Measurements from ENCODE around the gene P2RY11. TPM values are rescaled to one million over a fixed set of nuclear protein-coding genes. Genes with fewer than 3 reads are reported as not detected.
A peak's percentile ranks its signal among the peaks of the same experiment; 100 is the strongest.

The P2RY11 gene
- total and polyA plus RNA-seq, 2 experiments from 2014 or later = 4.0 to 4.3 TPM

Small RNA genes within 50 kb of the gene (small RNA-seq; reads per million reads assigned to genes)
- gene SNORD105 (ENCODE audit: low replicate concordance) (21.5 reads per million, percentile 98 among the genes with 10 or more reads in this experiment), gene SNORD105B (ENCODE audit: low replicate concordance) (4,605 reads per million, percentile 100 among the genes with 10 or more reads in this experiment)

Other genes starting within 250 kb of the P2RY11 start
- 117 and 125 TPM in 2 replicates for gene OLFM2, start 175.2 kb upstream of the P2RY11 start, total RNA-seq (2014; rRNA removed; shearing (Covaris generic))
- 58.1 and 62.1 TPM in 2 replicates for gene OLFM2, start 175.2 kb upstream of the P2RY11 start, polyA plus RNA-seq (2016; fragmentation: Nextera tagmentation; extraction: Ambion mirVana)
- 1.0 and 1.3 TPM in 2 replicates for gene COL5A3, start 101.2 kb upstream of the P2RY11 start, total RNA-seq (2014; rRNA removed; shearing (Covaris generic))
- 0.89 and 1.2 TPM in 2 replicates for gene COL5A3, start 101.2 kb upstream of the P2RY11 start, polyA plus RNA-seq (2016; fragmentation: Nextera tagmentation; extraction: Ambion mirVana)
- gene RDH8, start 98.2 kb upstream of the P2RY11 start, total RNA-seq (2014; rRNA removed; shearing (Covaris generic)) = not detected in 2 replicates
- not detected in 2 replicates for gene RDH8, start 98.2 kb upstream of the P2RY11 start, polyA plus RNA-seq (2016; fragmentation: Nextera tagmentation; extraction: Ambion mirVana)
- 21.9 and 31.7 TPM in 2 replicates for gene SHFL, start 25.4 kb upstream of the P2RY11 start, total RNA-seq (2014; rRNA removed; shearing (Covaris generic))
- 32.1 and 33.6 TPM in 2 replicates for gene SHFL, start 25.4 kb upstream of the P2RY11 start, polyA plus RNA-seq (2016; fragmentation: Nextera tagmentation; extraction: Ambion mirVana)
- not detected in 2 replicates for gene ANGPTL6, start 9.0 kb upstream of the P2RY11 start, total RNA-seq (2014; rRNA removed; shearing (Covaris generic))
- 0.17 TPM in 1 of 2 replicates, not detected in the other for gene ANGPTL6, start 9.0 kb upstream of the P2RY11 start, polyA plus RNA-seq (2016; fragmentation: Nextera tagmentation; extraction: Ambion mirVana)
- 56.5 and 71.8 TPM in 2 replicates for gene PPAN, start 5.3 kb upstream of the P2RY11 start, total RNA-seq (2014; rRNA removed; shearing (Covaris generic))
- gene PPAN, start 5.3 kb upstream of the P2RY11 start, polyA plus RNA-seq (2016; fragmentation: Nextera tagmentation; extraction: Ambion mirVana) = 76.9 and 81.9 TPM in 2 replicates
- 299 and 328 TPM in 2 replicates for gene EIF3G, start 8.2 kb downstream of the P2RY11 start, total RNA-seq (2014; rRNA removed; shearing (Covaris generic))
- gene EIF3G, start 8.2 kb downstream of the P2RY11 start, polyA plus RNA-seq (2016; fragmentation: Nextera tagmentation; extraction: Ambion mirVana) = 238 and 244 TPM in 2 replicates
- 224 and 238 TPM in 2 replicates for gene DNMT1, start 83.3 kb downstream of the P2RY11 start, total RNA-seq (2014; rRNA removed; shearing (Covaris generic))
- gene DNMT1, start 83.3 kb downstream of the P2RY11 start, polyA plus RNA-seq (2016; fragmentation: Nextera tagmentation; extraction: Ambion mirVana) = 589 and 593 TPM in 2 replicates
- 13.2 and 13.9 TPM in 2 replicates for gene S1PR2, start 119.6 kb downstream of the P2RY11 start, total RNA-seq (2014; rRNA removed; shearing (Covaris generic))
- gene S1PR2, start 119.6 kb downstream of the P2RY11 start, polyA plus RNA-seq (2016; fragmentation: Nextera tagmentation; extraction: Ambion mirVana) = 8.9 and 9.2 TPM in 2 replicates
- gene MRPL4, start 140.5 kb downstream of the P2RY11 start, total RNA-seq (2014; rRNA removed; shearing (Covaris generic)) = 152 and 171 TPM in 2 replicates
- 92.0 and 102 TPM in 2 replicates for gene MRPL4, start 140.5 kb downstream of the P2RY11 start, polyA plus RNA-seq (2016; fragmentation: Nextera tagmentation; extraction: Ambion mirVana)
- 3.5 and 3.6 TPM in 2 replicates for gene ICAM1, start 159.4 kb downstream of the P2RY11 start, total RNA-seq (2014; rRNA removed; shearing (Covaris generic))
- gene ICAM1, start 159.4 kb downstream of the P2RY11 start, polyA plus RNA-seq (2016; fragmentation: Nextera tagmentation; extraction: Ambion mirVana) = 1.0 and 1.6 TPM in 2 replicates
- gene ICAM4, start 175.3 kb downstream of the P2RY11 start, total RNA-seq (2014; rRNA removed; shearing (Covaris generic)) = 1.0 and 3.8 TPM in 2 replicates
- 0.81 and 0.96 TPM in 2 replicates for gene ICAM4, start 175.3 kb downstream of the P2RY11 start, polyA plus RNA-seq (2016; fragmentation: Nextera tagmentation; extraction: Ambion mirVana)
- 2.7 and 4.6 TPM in 2 replicates for gene ICAM5, start 178.3 kb downstream of the P2RY11 start, total RNA-seq (2014; rRNA removed; shearing (Covaris generic))
- 0.47 and 0.78 TPM in 2 replicates for gene ICAM5, start 178.3 kb downstream of the P2RY11 start, polyA plus RNA-seq (2016; fragmentation: Nextera tagmentation; extraction: Ambion mirVana)
- 1.5 and 4.7 TPM in 2 replicates for gene ZGLP1, start 198.1 kb downstream of the P2RY11 start, total RNA-seq (2014; rRNA removed; shearing (Covaris generic))
- 5.3 and 5.9 TPM in 2 replicates for gene ZGLP1, start 198.1 kb downstream of the P2RY11 start, polyA plus RNA-seq (2016; fragmentation: Nextera tagmentation; extraction: Ambion mirVana)
- 27.3 and 28.7 TPM in 2 replicates for gene FDX2, start 204.3 kb downstream of the P2RY11 start, total RNA-seq (2014; rRNA removed; shearing (Covaris generic))
- 29.7 and 35.0 TPM in 2 replicates for gene FDX2, start 204.3 kb downstream of the P2RY11 start, polyA plus RNA-seq (2016; fragmentation: Nextera tagmentation; extraction: Ambion mirVana)
- gene RAVER1, start 221.8 kb downstream of the P2RY11 start, total RNA-seq (2014; rRNA removed; shearing (Covaris generic)) = 88.3 and 96.7 TPM in 2 replicates
- gene RAVER1, start 221.8 kb downstream of the P2RY11 start, polyA plus RNA-seq (2016; fragmentation: Nextera tagmentation; extraction: Ambion mirVana) = 23.6 and 25.5 TPM in 2 replicates
- 9.6 TPM in 2 replicates for gene ICAM3, start 227.9 kb downstream of the P2RY11 start, total RNA-seq (2014; rRNA removed; shearing (Covaris generic))
- gene ICAM3, start 227.9 kb downstream of the P2RY11 start, polyA plus RNA-seq (2016; fragmentation: Nextera tagmentation; extraction: Ambion mirVana) = 14.7 and 19.2 TPM in 2 replicates